DMS114 treated with DMSO at 0.1 percent for 48 hours (cell line): Measurements from ENCODE around the gene CCDC152.

Source experiments
- DNase-seq: peaks from one replicate; lab custom pipeline; 2025; ENCODE audit not compliant: unreplicated experiment; lab: John Stamatoyannopoulos, UW

Gene CCDC152

GRCh38 chr5:42779083-42779482, 22.5 kb downstream of the CCDC152 start:
- no peak for DNase-seq

- DNase-seq: no peak
Measured at GRCh38 chr5:42781584-42781983, 25.0 kb downstream of the CCDC152 start.

GRCh38 chr5:42784132-42784531, 27.5 kb downstream of the CCDC152 start:
- DNase-seq: no peak

- no peak for DNase-seq
Measured at GRCh38 chr5:42785756-42786155, 29.1 kb downstream of the CCDC152 start.

GRCh38 chr5:42787073-42787472, 30.5 kb downstream of the CCDC152 start:
- no peak for DNase-seq

- DNase-seq: no peak
Measured at GRCh38 chr5:42787845-42788244, 31.2 kb downstream of the CCDC152 start.

GRCh38 chr5:42791151-42791550, 34.5 kb downstream of the CCDC152 start:
- no peak for DNase-seq

- no peak for DNase-seq
Measured at GRCh38 chr5:42798284-42799240, 41.9 kb downstream of the CCDC152 start.

- no peak for DNase-seq
Measured at GRCh38 chr5:42799241-42799608, 42.6 kb downstream of the CCDC152 start.

GRCh38 chr5:42799668-42800114, 43.1 kb downstream of the CCDC152 start:
- DNase-seq: no peak

GRCh38 chr5:42800748-42801330, 44.2 kb downstream of the CCDC152 start:
- no peak for DNase-seq

- DNase-seq: no peak
Measured at GRCh38 chr5:42801516-42802166, 45.0 kb downstream of the CCDC152 start.

- DNase-seq: no peak
Measured at GRCh38 chr5:42804717-42805339, 48.2 kb downstream of the CCDC152 start.

GRCh38 chr5:42806004-42806700, 49.5 kb downstream of the CCDC152 start:
- no peak for DNase-seq

- no peak for DNase-seq
Measured at GRCh38 chr5:42806701-42807262, 50.2 kb downstream of the CCDC152 start.

GRCh38 chr5:42807722-42808447, 51.3 kb downstream of the CCDC152 start:
- no peak for DNase-seq

- no peak for DNase-seq
Measured at GRCh38 chr5:42808888-42809611, 52.4 kb downstream of the CCDC152 start.

GRCh38 chr5:42810834-42811590, 54.4 kb downstream of the CCDC152 start:
- DNase-seq: no peak
